HG03175 (cell line): Measurements from ENCODE around the gene DAPP1.
"Not testable (repeated sequence)": the region's sequence is repeated elsewhere in the genome, so short reads cannot be mapped to it uniquely, and the experiment has no call there.

ENCODE experiments used
- ATAC-seq: cut with Tn5 transposase; IDR thresholded peaks from one replicate; pipeline ENCODE4 v1.9.1; 2021; ENCODE audit warnings: mild to moderate bottlenecking, moderate library complexity; ENCODE audit not compliant: unreplicated experiment

DAPP1 gene, protein sequence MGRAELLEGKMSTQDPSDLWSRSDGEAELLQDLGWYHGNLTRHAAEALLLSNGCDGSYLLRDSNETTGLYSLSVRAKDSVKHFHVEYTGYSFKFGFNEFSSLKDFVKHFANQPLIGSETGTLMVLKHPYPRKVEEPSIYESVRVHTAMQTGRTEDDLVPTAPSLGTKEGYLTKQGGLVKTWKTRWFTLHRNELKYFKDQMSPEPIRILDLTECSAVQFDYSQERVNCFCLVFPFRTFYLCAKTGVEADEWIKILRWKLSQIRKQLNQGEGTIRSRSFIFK

DNA sequence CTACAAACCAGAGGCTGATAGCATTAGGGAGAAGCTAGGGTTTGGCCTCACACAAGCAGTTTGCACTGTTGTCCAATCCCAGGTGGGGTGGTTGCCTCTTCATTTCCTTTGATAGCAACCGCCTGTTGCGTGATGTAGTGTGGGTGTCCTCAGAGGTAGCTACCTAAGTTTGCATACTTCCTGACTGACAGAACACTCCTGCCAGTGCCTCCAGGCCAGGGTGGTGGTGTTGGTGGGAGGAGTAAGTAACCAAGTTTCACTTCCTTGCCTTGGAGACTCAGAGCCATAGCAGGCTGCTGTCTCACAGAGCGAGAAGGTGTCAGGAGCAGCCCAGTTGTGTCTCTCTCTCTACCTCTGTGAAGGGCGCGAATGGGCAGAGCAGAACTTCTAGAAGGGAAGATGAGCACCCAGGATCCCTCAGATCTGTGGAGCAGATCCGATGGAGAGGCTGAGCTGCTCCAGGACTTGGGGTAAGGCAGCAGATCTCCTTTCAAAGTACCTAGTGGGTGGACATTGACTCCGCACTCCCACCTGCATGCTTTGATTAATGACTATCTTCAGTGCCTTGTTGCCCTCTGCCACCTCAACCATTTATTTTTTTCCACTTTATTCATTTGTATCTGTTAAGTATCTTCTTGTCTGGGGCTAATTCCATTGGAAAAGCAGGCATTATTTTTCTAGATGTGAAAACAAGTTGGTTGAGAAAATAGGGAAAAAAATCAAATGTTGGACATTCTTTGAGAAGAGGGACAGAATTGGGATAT, at the start of gene DAPP1:
Gene DAPP1, plus strand, starts transcription at position 283 of the 764 bp plus-strand sequence. Its CDS starts 87 bp downstream, at position 370.
- peak; percentile 97 for ATAC-seq

DNA sequence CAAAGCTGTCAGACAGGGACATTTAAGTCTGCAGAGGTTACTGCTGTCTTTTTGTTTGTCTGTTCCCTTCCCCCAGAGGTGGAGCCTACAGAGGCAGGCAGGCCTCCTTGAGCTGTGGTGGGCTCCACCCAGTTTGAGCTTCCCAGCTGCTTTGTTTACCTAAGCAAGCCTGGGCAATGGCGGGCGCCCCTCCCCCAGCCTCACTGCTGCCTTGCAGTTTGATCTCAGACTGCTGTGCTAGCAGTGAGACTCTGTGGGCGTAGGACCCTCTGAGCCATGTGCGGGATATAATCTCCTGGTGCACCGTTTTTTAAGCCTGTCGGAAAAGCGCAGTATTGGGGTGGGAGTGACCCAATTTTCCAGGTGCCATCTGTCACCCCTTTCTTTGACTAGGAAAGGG, 45.8 kb upstream of the DAPP1 start:
- not testable (repeated sequence) for ATAC-seq

DNA sequence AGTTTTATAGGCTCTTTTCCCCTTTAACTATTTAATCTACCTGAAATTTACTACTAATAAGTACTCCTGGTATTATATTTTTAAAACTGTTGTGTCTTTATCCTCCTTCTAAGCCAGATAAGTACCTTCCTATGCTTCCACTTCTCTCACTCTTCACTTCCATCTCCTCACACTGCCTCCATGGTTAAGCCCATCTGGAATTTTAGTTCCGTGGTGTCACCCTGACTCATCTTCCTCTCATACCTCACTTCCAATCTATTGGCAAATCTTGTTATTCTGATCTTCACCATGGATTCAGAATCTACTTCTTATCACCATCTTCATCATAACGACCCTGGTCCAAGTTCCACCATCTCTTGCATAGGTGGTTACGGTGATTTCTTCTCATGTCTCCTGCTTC, 32.7 kb upstream of the DAPP1 start:
- ATAC-seq = no peak

DNA sequence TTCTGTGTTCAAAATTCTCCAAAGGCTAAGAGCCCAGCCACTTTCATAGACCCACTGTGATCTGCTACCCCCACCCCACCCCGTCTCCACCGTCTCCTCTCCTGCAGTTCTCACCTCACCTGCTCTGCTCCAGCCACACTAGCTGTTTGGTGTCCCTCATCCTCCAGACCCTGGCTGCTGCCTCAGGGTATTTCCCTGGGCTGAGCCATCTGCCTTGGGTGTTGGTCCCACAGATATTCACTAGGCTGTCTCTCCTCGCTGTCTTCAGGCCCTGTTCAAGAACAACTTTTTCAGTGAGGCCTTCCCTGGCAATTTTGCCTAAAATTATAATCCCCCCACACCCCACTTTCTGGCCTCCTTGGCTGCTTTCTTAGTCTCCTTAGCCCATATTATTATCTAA, 31.8 kb upstream of the DAPP1 start:
- ATAC-seq = no peak

DNA sequence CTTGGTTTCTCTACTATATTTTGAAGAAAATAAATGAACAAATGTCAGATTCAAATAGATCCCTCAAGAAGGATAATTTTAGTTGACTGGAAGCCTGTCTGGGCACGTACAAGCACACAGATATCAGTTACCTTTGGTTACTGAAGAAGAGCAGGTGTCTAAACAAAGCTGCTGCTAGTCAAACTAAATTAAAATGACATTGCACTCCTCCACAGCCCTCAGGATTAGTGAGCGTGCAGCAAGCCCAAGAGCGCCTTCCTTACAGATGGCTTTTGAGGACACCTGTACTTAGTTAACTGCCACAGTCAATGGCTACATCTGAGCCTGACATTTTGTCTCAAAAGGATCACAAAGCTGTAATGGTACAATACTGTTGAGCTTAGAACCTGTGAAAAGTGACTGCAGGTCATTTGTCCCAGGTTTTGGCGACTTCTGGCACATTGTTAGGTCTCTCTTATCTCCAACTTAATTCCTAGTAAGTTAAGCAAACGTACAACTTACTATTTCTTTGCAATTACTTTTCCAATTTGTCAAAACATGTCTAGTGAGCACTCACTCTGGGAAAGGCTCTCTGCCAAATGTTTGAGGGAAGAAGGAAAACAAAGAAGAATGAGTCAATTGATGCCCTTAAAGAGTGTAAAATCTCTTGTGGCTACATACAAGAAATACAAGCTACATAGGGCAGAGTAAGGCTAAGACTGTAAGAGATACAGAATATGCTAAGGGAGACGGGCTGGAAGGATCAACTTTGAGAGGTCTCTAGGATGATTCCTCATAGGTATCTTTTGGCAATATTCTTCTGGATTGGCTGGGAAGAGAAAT, 25.6 kb upstream of the DAPP1 start:
- no peak for ATAC-seq

DNA sequence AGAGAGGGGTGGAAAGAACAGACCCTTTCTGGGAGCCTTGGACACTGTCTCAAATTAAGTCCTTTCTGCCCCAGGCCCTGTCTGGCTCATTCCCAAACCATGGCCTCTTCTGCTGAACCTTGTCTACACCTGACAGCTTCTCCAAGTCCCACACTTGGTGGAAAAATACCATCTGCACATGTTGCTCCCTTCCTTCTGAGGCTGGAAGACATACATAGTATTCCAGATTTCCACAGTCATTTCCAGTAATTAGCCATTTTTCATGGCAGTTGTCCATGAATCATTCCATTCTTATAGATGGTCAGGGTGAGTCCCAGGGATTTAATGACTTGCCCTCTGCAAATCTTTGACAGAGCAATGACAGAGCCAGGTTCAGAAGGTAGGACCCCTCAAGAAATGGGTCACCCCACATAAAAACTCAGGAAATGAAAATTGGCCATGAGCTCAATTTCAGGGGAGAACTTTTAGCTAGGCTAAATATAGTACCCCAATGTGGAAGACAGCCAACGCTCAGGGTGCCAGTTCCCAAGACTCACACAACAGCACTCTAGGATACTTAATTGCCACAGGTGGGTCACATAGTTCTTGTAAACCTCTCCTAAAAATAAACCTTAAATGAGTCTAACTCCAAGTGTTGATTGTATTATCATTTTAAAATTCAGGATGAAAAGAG, 16.2 kb upstream of the DAPP1 start:
- ATAC-seq = no peak

DNA sequence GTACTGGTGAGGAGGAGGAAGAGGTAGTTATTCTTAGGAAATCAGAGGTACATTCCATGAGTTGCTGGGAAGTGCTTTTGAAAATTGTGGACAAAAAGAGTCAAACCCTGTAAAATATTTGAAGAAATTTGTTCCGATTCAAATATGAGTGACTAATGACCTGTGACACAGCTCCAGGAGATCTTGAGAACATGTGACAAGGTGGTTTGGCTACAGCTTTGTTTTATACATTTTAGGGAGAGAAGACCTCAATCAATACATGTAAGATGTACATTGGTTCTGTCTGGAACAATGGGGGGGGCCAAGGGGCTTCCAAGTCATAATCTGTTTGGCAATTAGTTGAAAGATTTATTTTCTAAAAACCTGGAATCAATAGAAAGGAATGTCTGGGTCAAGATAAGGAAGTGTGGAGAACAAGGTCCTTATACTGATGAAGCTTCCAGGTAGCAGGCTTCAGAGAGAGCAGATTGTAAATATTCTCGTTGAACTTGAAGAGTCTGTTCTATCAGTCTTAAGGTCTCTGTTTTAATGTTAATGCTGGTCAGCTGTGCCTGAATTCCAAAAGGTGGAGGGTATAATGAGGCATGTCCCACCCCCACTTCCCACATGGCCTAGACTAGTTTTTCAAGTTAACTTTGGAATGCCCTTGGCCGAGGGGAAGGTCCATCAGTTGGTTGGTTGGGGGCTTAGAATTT, 15.5 kb upstream of the DAPP1 start:
- no peak for ATAC-seq

DNA sequence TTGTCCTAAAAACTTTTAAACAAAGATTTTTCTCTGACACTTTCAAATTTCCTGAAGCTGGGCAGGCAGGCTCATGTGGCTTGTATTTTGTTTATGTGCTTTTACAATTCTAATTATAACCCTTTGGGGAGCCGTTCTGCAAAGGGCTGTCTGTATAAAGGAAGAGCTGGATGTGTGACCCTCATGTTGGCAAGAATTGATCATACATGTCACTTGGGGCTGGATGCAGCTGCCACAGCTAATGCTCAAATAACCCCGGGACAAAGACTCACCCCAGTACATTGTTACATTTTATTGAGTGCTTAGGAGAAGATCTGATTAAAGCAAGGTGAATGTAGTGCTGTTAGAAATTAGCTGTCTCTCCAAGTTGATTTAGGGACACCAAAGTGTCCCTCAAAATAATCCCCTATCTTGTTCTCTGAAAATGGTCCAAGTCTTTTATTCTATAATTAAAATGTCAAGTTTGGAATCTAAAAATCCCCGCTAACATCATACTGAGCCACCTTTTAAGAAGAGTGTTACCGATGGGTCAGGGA, 13.0 kb upstream of the DAPP1 start:
- no peak for ATAC-seq

DNA sequence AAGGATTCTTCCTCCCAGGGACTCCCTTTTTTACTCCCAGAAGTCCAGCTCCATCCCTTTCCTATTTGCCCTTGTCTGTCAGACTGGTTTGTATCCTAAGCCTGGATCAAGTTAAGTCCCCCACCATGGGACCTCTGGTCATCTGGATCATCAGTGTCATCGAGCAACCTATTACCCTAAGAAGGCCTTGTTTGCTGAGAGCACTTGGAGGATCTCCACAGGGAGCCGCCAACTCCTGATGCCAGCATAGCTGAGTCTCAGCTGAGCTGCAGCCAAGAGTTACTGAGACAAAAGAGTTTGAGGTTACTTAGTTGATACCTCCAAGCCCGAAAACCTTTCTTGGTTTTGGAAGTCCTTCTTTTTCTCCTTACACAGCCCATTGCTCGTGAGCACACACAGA, 10.1 kb upstream of the DAPP1 start:
- no peak for ATAC-seq

DNA sequence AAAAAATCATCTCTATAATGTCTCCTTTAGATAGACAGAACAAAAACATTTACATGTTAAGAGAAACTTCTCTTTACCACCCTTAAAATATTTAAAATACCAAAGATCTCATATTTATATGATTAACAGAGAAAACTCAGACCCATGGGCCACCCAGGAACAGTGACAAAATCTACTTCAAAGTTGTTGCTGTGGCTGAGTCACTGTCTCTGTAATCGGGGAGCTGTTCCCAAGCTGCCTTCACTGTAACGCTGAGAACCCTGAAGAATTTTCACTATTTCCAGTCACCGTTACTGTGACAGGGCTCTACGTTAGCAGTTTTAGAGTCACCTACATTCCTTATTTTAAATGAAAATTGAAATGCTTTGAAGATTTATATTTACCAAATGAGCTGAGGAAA, 9.0 kb upstream of the DAPP1 start:
- ATAC-seq = no peak

DNA sequence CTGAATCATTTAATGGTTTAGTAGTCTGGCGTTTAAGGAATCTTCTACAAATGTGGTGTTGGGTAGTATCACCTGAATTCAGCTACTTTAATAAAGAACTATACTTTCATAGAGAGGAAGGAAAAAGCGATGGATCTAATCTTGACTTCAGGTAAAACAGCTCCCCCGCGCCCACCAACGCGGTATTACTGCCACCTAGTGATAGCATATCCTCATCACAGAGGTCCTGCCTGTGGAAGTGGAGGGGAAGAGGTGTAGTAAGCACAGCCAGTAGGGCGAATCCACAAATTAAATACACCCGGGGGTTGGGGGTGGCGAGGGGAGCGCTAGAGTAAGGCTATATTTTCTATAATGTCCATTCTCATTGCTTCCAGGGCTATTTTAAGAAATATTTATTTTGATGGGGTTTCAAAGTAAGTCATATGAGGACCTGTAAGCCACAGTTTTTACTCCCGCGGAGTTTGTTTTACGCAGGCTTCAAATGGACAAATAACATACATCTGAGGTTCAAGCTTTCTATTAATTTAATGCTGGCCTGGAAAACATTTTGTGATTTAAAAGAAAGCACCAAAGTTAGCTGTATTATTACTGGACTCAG, 8.3 kb upstream of the DAPP1 start:
- peak; percentile 85 for ATAC-seq

DNA sequence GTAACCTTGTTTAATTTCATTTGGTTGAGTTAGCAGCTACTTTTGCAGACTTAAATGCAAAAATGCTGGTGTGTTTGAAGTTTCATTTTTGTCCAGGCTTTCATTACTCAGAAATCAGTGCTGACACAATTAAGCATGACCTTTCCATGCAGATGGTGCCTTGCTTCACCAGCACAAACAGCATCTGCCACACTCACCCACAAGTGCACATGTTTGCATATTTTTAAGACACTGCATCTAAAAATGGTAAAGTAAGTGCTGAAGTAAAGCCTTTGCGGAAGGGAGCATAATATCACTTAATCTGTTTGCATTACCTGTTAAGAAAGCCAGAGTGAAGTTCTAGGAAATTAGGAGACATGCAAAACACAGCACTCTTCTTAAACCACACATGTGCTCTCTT, 7.3 kb upstream of the DAPP1 start:
- no peak for ATAC-seq

DNA sequence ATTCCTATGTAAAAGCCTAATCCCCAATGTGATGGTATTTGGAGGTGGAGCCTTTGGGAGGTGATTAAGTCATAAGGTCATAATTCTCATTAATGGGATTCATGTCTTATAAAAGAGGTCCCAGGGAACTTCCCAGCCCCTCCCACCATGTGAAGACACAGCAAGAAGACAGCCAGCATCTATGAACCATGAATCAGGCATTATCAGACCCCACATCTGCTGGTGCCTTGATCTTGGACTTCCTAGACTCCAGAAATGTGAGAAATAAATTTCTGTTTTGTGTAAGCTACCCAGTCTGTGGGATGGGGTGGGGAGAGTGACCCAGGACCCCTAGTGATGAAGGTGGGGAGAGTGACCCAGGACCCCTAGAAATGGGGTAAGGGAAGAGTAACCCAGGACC, 6.1 kb upstream of the DAPP1 start:
- ATAC-seq = no peak

DNA sequence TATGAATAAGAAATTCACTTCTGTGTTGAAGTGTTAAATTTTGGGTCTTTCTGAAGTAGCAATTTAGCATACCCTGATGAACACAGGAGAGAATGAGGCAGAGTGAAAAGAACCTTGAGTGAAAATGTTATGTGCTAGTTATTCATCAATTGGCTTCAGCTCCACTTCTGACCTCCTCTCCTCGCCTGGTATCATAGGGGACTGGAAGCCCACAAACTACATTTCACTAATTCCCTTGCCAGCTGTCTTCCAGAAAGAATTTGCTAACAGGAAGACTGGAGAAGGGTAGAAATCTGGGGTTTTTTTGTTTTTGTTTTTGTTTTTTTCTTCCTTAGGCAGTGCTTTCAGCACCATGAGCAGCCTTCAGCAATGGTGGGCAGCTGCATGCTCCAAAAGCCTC, 5.5 kb upstream of the DAPP1 start:
- ATAC-seq = no peak

DNA sequence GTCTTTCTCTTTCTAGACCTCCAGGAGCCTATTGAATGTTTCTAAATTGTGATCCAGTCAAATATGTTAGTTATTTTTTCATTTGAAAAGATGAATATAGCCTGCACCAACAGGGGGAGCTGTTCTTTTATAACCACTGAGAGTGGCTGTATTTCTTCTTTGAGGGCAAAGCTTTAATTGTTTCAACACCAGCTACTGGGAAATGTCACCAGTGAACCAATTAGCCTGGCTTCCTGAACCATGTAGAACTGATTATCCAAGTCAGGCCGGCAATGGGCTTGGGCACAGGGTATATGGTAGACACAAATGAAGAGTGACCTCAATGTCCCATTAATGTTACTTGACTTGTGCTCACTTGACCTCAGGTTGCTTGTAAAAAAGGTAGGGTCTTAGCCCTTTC, 4.8 kb upstream of the DAPP1 start:
- ATAC-seq = no peak

DNA sequence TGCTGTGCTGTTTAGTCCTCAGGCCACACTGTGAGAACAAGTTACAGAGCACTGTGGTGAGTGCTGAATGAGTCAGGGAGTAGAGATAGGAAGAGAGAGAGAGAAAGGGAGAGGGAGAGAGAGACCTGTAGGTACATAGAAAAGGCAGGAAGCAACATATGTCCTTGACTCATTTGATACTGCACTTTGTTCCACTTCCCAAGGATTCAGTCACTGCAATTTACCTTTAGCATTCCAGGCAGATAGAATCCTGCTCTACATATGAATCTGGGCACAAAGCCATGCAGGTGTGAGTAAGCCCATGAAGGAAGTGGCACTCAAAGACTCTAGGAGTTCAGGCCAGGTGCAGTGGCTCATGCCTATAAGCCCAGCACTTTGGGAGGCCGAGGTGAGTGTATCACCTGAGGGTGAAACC, 1.0 kb upstream of the DAPP1 start:
- no peak for ATAC-seq

DNA sequence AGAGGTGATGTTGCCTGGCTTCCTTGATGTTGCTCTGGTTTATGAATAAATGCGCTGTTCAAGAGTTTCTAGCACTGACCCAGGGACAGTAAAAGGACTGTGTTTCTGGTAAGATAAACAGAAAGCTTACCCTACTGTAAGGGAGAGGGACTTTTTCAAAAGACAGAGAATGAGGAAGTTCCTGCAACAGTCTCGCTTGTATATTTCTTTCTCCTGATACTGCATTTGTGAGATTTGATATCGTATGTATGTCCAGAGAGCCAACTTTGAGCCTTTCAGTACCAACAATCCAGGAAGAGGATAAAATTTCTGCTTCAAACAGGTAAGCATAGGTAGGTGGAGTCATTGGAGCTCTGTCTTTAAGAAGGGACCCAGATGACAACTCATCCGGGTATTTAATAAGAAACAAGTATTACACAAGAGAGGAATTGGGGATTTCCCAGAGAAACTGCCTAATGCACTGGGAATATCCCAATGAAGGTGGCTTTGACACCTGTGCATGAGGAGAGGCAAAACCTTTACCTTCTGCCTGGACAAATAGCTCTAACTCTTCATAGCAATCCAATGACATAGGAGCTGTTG, 773 bp downstream of the DAPP1 start:
- peak; percentile 19 for ATAC-seq

DNA sequence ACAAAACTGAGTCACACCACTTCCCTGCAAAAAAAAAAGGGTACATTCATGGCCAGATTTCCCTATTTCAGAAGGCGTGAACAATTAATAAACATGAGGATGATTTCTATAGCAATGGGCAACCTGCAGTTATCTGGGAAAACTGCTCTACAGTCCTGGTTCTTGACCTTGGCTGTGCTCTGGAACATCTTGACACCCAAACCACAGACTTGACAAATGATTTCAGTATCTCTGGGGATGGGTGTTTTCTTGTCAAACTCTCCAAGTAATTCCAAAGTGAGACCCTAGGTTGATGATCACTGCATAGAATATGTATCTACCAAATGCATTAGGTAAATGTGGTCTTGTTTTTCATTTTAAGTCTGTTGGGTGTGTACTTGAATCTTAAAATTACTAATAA, 2.0 kb downstream of the DAPP1 start:
- ATAC-seq = no peak

DNA sequence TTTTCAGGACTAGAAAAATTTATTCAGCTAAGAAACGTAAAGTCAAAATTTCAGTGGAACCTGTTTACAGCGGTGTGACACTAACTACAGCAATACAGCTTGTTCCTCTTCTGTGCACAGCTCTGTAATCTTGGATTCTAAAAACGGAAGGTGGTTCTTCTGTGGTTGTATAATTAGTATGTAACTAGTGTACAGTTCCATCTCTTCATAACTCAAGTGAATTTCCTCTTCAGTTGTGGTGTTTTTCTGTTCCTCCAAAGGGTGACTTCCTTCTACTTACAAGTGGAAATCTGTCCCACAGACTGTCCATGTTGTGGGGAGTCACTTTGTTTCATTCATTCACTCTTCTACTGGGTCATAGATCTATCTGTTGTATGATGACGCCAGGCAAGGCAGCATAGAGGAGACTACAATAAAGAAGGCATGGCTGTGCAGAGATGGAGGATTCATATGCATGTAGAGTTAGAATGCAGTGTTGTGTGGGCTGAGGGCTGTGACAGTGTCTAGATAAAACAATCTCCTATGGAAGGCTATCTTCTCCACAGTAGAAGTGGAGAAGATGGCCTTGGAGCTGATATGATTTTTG, 5.4 kb downstream of the DAPP1 start:
- ATAC-seq = peak; percentile 83
